GM12878 (cell line): ENCODE data around the gene NIBAN1. TPM values are rescaled to one million over a fixed set of nuclear protein-coding genes. Genes with fewer than 3 reads are reported as not detected.

Experiments used
- CHD1 ChIP-seq: IDR thresholded peaks from 2 replicates; pipeline ENCODE4 v1.6.1; 2012; ENCODE audit warnings: low read depth, low read length, improper control_type of control experiment
- HDAC2 ChIP-seq: fragments of 200-600 bp; sonication (generic); IDR thresholded peaks from 2 replicates; pipeline ENCODE4 v1.6.1; 2017
- HDAC6 ChIP-seq: fragments of 200-600 bp; sonication (generic); IDR thresholded peaks from one replicate; pipeline ENCODE4 v1.8.0; 2017; ENCODE audit warnings: antibody characterized with exemption; ENCODE audit not compliant: unreplicated experiment
- HDGF ChIP-seq: fragments of 450-650 bp; IDR thresholded peaks from 2 replicates; pipeline ENCODE4 v1.6.1; 2016; ENCODE audit warnings: antibody characterized with exemption
- IKZF1 ChIP-seq: fragments of 450-650 bp; conservative IDR thresholded peaks from 2 replicates; pipeline ENCODE4 v1.6.1; 2017; ENCODE audit warnings: antibody characterized with exemption, mild to moderate bottlenecking
- IRF3 ChIP-seq: fragments of 450-650 bp; IDR thresholded peaks from 2 replicates; pipeline ENCODE4 v1.6.1; 2014; ENCODE audit warnings: mild to moderate bottlenecking
- KLF5 ChIP-seq: fragments of 450-650 bp; IDR thresholded peaks from 2 replicates; pipeline ENCODE4 v1.6.1; 2014; ENCODE audit warnings: mild to moderate bottlenecking; ENCODE audit not compliant: partially characterized antibody
- MYB ChIP-seq: fragments of 150-350 bp; IDR thresholded peaks from 2 replicates; pipeline ENCODE4 v1.6.1; 2014; ENCODE audit warnings: mild to moderate bottlenecking, low read depth, low read length, borderline replicate concordance
- POU2F2 ChIP-seq: IDR thresholded peaks from 3 replicates; pipeline ENCODE4 v1.6.1; 2011; ENCODE audit warnings: low read depth, mild to moderate bottlenecking, low read length, borderline replicate concordance
- RCOR1 ChIP-seq: conservative IDR thresholded peaks from 2 replicates; pipeline ENCODE4 v1.6.1; 2012; ENCODE audit warnings: low read depth, low read length, improper control_type of control experiment
- RELA ChIP-seq: fragments of 450-650 bp; IDR thresholded peaks from 2 replicates; pipeline ENCODE4 v1.8.0; 2014; ENCODE audit warnings: borderline replicate concordance; ENCODE audit not compliant: partially characterized antibody
- SKIL ChIP-seq: fragments of 450-650 bp; IDR thresholded peaks from 2 replicates; pipeline ENCODE4 v1.6.1; 2017; ENCODE audit warnings: mild to moderate bottlenecking, low read depth, inconsistent platforms; ENCODE audit not compliant: poor library complexity, severe bottlenecking
- SMAD1 ChIP-seq: fragments of 450-650 bp; IDR thresholded peaks from 2 replicates; pipeline ENCODE4 v1.6.1; 2018; ENCODE audit warnings: mild to moderate bottlenecking, low read depth; ENCODE audit not compliant: partially characterized antibody
- SMAD5 ChIP-seq: IDR thresholded peaks from 2 replicates; pipeline ENCODE4 v1.6.1; 2016; ENCODE audit warnings: antibody characterized with exemption, low read depth
- TAF1 ChIP-seq: IDR thresholded peaks from 2 replicates; pipeline ENCODE4 v1.6.1; 2011; ENCODE audit warnings: mild to moderate bottlenecking, low read depth, low read length, borderline replicate concordance
- TARDBP ChIP-seq: IDR thresholded peaks from 2 replicates; pipeline ENCODE4 v1.6.1; 2016; ENCODE audit warnings: borderline replicate concordance
- TBL1XR1 ChIP-seq: IDR thresholded peaks from 2 replicates; pipeline ENCODE4 v1.6.1; 2012; ENCODE audit warnings: low read depth, low read length, improper control_type of control experiment
- TCF7 ChIP-seq: IDR thresholded peaks from 2 replicates; pipeline ENCODE4 v1.6.1; 2014; ENCODE audit warnings: antibody characterized with exemption, borderline replicate concordance
- YBX1 ChIP-seq: fragments of 450-650 bp; IDR thresholded peaks from 2 replicates; pipeline ENCODE4 v1.6.1; 2016; ENCODE audit warnings: antibody characterized with exemption
- ZBED1 ChIP-seq: IDR thresholded peaks from 2 replicates; pipeline ENCODE4 v1.6.1; 2016; ENCODE audit warnings: borderline replicate concordance
- ZZZ3 ChIP-seq: IDR thresholded peaks from 2 replicates; pipeline ENCODE4 v1.6.1; 2011; ENCODE audit warnings: low read depth; ENCODE audit not compliant: control insufficient read depth, insufficient read length
- polyA plus RNA-seq, 11 experiments: library from polyadenylated mRNA; depleted of rRNA in 4 of 11; unstranded in 6 of 11; stranded (reverse) in 5 of 11; fragments of >200 nt; fragmentation: Nextera tagmentation in 4 of 11; fragmentation: Illumina TruSeq in 1 of 11; extraction: Ambion mirVana in 4 of 11; extraction: Trizol in 1 of 11; gene quantifications; 1 replicate in 1 of 11; 2 replicates in 10 of 11; pipeline versions ENCODE4 v1.2.1 to v1.2.3, GENCODE V29; 2011 to 2016; ENCODE audit warnings: inconsistent platforms in 2 of 11, missing spikeins in 2 of 11, low read depth in 1 of 11
- total RNA-seq, 4 experiments: library from RNA; depleted of rRNA in 3 of 4; stranded (reverse); fragments of >200 nt in 3 of 4; fragmentation: Illumina TruSeq in 1 of 4; extraction: Trizol in 1 of 4; gene quantifications; 2 replicates each; pipeline versions ENCODE4 v1.2.1 to v1.2.3, GENCODE V29; 2013 to 2021
- TF ChIP-seq, protein P1 (sequence below): IDR thresholded peaks from 2 replicates; pipeline ENCODE4 v1.6.1; 2012; ENCODE audit warnings: low read length, inconsistent platforms
- TF ChIP-seq, protein P2 (sequence below): fragments of 450-650 bp; IDR thresholded peaks from 2 replicates; pipeline ENCODE4 v1.6.1; 2017; ENCODE audit warnings: low read depth, mild to moderate bottlenecking, moderate library complexity
- TF ChIP-seq, protein P3 (sequence below): IDR thresholded peaks from 2 replicates; pipeline ENCODE4 v1.6.1; 2011; ENCODE audit warnings: borderline replicate concordance, low read depth, mild to moderate bottlenecking, moderate library complexity, low read length; ENCODE audit not compliant: insufficient read depth, poor library complexity, severe bottlenecking

The NIBAN1 gene
- total and polyA plus RNA-seq, 10 of the 15 experiments (the other 5 are each of a cell fraction or from before 2014, with no cell fraction given), result 11.2 to 67.8 (median 44.3) TPM

DNA sequence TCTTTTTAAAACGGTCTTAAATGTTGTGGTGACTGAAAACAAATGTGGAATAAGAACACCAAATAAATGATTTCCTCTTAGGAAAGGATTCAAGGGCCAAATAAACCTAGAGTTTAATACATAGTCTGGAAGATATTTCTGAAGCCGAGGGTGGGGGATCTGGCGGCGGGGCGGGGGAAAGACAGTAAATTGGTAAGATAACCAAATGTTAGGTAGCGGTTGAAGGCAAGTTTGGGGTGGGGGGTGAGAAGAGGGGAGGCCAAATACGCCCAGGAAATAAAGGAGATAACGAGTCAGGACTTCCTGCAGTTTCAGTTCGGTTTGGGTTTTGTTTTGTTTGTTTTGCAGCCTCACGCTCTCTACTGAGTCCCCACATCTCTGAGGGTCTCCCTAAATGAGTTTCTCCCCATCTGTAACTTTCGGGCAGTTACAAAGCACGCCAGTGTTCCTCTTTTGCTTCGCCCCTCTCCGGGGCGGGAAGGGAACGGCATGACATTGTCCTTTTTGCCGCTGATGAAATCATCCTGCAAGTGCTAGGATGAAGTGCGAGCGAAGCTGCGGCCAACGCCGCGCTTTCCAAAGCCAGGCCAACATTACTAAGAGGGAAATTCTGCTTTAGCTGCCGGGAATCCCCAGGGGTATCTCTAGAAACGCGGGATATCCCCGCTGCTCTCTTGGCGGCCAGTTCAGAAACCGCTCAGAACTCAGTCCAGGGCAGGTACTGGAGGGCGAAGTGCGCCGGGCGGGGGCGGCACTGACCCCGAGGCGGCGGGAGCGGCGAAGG lies 844 bp downstream of the NIBAN1 start (continued):
- TF ChIP-seq, protein P1, sequence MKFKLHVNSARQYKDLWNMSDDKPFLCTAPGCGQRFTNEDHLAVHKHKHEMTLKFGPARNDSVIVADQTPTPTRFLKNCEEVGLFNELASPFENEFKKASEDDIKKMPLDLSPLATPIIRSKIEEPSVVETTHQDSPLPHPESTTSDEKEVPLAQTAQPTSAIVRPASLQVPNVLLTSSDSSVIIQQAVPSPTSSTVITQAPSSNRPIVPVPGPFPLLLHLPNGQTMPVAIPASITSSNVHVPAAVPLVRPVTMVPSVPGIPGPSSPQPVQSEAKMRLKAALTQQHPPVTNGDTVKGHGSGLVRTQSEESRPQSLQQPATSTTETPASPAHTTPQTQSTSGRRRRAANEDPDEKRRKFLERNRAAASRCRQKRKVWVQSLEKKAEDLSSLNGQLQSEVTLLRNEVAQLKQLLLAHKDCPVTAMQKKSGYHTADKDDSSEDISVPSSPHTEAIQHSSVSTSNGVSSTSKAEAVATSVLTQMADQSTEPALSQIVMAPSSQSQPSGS, result peak; percentile 85
- TF ChIP-seq HDGF (no peak), IKZF1 (no peak), RCOR1 (no peak), POU2F2 (no peak), ZZZ3 (no peak), SMAD5 (no peak), TARDBP (no peak; the same call in 1 of the 2 replicates), TBL1XR1 (no peak; the same call in 1 of the 2 replicates), MYB (no peak), TCF7 (0 out of 2 replicates have a peak, but pooled peaks have one; percentile 12), TAF1 (peak; percentile 25; the same call in 1 of the 2 replicates), ZBED1 (peak; percentile 83; the same call in 1 of the 2 replicates), RELA (no peak), IRF3 (no peak), HDAC6 (no peak), CHD1 (no peak), HDAC2 (no peak), SMAD1 (no peak), YBX1 (no peak), SKIL (no peak), KLF5 (no peak)
- TF ChIP-seq, protein P2, sequence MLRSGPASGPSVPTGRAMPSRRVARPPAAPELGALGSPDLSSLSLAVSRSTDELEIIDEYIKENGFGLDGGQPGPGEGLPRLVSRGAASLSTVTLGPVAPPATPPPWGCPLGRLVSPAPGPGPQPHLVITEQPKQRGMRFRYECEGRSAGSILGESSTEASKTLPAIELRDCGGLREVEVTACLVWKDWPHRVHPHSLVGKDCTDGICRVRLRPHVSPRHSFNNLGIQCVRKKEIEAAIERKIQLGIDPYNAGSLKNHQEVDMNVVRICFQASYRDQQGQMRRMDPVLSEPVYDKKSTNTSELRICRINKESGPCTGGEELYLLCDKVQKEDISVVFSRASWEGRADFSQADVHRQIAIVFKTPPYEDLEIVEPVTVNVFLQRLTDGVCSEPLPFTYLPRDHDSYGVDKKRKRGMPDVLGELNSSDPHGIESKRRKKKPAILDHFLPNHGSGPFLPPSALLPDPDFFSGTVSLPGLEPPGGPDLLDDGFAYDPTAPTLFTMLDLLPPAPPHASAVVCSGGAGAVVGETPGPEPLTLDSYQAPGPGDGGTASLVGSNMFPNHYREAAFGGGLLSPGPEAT, result peak; percentile 75
- TF ChIP-seq, protein P3, sequence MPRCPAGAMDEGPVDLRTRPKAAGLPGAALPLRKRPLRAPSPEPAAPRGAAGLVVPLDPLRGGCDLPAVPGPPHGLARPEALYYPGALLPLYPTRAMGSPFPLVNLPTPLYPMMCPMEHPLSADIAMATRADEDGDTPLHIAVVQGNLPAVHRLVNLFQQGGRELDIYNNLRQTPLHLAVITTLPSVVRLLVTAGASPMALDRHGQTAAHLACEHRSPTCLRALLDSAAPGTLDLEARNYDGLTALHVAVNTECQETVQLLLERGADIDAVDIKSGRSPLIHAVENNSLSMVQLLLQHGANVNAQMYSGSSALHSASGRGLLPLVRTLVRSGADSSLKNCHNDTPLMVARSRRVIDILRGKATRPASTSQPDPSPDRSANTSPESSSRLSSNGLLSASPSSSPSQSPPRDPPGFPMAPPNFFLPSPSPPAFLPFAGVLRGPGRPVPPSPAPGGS, result peak; percentile 10
